Keratinocyte (primary cell): ENCODE results near the gene ACOXL. TPM values are rescaled to one million over a fixed set of nuclear protein-coding genes. Genes with fewer than 3 reads are reported as not detected.

Source experiments
- DNase-seq: peaks from one replicate; pipeline ENCODE4 v3.0.0-alpha.2; 2011; ENCODE audit warnings: low read depth, missing footprints, low spot score
- FAIRE-seq: peaks from 2 replicates; lab custom pipeline; 2011; peaks lifted over from hg19 to GRCh38; lab: Jason Lieb, UNC
- H2AFZ ChIP-seq: 2 replicates; pipeline ENCODE4 v1.6.0; 2012; ENCODE audit warnings: low read length, control low read depth, inconsistent platforms; ENCODE audit not compliant: control insufficient read depth
- H3K27ac ChIP-seq: 2 replicates; pipeline ENCODE4 v1.5.1; 2011; ENCODE audit warnings: low read length; ENCODE audit not compliant: control insufficient read depth, insufficient read depth
- H3K27me3 ChIP-seq: 3 replicates; pipeline ENCODE4 v1.6.0; 2011; ENCODE audit warnings: low read length; ENCODE audit not compliant: control insufficient read depth, insufficient read depth; ENCODE audit errors: extremely low read depth
- H3K36me3 ChIP-seq, 2 experiments: 2 replicates in 1 of 2; 3 replicates in 1 of 2; pipeline ENCODE4 v1.5.1; 2011; ENCODE audit warnings: low read length in 2 of 2, mild to moderate bottlenecking in 1 of 2; ENCODE audit not compliant: control insufficient read depth in 2 of 2, insufficient read depth in 2 of 2; ENCODE audit errors: extremely low read depth in 1 of 2
- H3K4me1 ChIP-seq: 3 replicates; pipeline ENCODE4 v1.5.1; 2011; ENCODE audit warnings: low read length; ENCODE audit not compliant: control insufficient read depth, insufficient read depth; ENCODE audit errors: extremely low read depth
- H3K4me2 ChIP-seq: 3 replicates; pipeline ENCODE4 v1.6.0; 2011; ENCODE audit warnings: low read depth, low read length; ENCODE audit not compliant: control insufficient read depth, insufficient read depth; ENCODE audit errors: extremely low read depth
- H3K4me3 ChIP-seq, 3 experiments: fragments of 200-600 bp in 1 of 3; sonication (generic) in 1 of 3; 2 replicates in 2 of 3; 3 replicates in 1 of 3; pipeline ENCODE4 v1.5.1; 2011 to 2016; ENCODE audit warnings: low read length in 3 of 3, mild to moderate bottlenecking in 3 of 3, control low read depth in 2 of 3, inconsistent platforms in 1 of 3, low read depth in 1 of 3, mixed read lengths in 1 of 3, mixed run types in 1 of 3, moderate library complexity in 1 of 3; ENCODE audit not compliant: control insufficient read depth in 2 of 3, insufficient read depth in 2 of 3; ENCODE audit errors: extremely low read depth in 1 of 3
- H3K79me2 ChIP-seq: 2 replicates; pipeline ENCODE4 v1.6.0; 2012; ENCODE audit warnings: low read length; ENCODE audit not compliant: control insufficient read depth, insufficient read depth
- H3K9ac ChIP-seq: 3 replicates; pipeline ENCODE4 v1.6.0; 2011; ENCODE audit warnings: low read length; ENCODE audit not compliant: control insufficient read depth, insufficient read depth; ENCODE audit errors: extremely low read depth
- H3K9me1 ChIP-seq: 3 replicates; pipeline ENCODE4 v1.6.0; 2011; ENCODE audit warnings: low read length; ENCODE audit not compliant: control insufficient read depth, insufficient read depth; ENCODE audit errors: extremely low read depth
- H3K9me3 ChIP-seq: 2 replicates; pipeline ENCODE4 v1.5.1; 2012; ENCODE audit warnings: low read depth, low read length; ENCODE audit not compliant: control insufficient read depth
- H4K20me1 ChIP-seq: 3 replicates; pipeline ENCODE4 v1.6.0; 2011; ENCODE audit warnings: low read length; ENCODE audit not compliant: control insufficient read depth, insufficient read depth; ENCODE audit errors: extremely low read depth
- CTCF ChIP-seq, 3 experiments: IDR thresholded peaks in 1 of 3; conservative IDR thresholded peaks in 1 of 3; optimal IDR thresholded peaks in 1 of 3; 2 replicates in 2 of 3; 3 replicates in 1 of 3; pipeline versions ENCODE3 to v1.5.1; 2011; ENCODE audit warnings: low read length in 3 of 3, mild to moderate bottlenecking in 3 of 3, moderate library complexity in 2 of 3, control low read depth in 1 of 3, inconsistent platforms in 1 of 3; ENCODE audit not compliant: insufficient read depth in 2 of 3; ENCODE audit errors: extremely low read depth in 1 of 3
- EZH2 ChIP-seq: IDR thresholded peaks from one replicate; pipeline ENCODE4 v1.6.1; 2012; ENCODE audit warnings: inconsistent platforms, mild to moderate bottlenecking, low read length, moderate library complexity
- dilution Hi-C: fragments of 300-500 bp; cut with MboI; formaldehyde crosslinking; loops from one replicate; pipeline ENCODE4 v1.7.0; 2020; ENCODE audit warnings: low sequenced_read_pairs; ENCODE audit not compliant: extremely low pct_ligation_motif_present
- polyA plus RNA-seq, 5 experiments: library from polyadenylated mRNA; depleted of rRNA in 3 of 5; stranded (reverse) in 3 of 5; stranded (forward) in 1 of 5; unstranded in 1 of 5; fragments of >200 nt; gene quantifications; 1 replicate in 1 of 5; 2 replicates in 3 of 5; 3 replicates in 1 of 5; pipeline versions ENCODE4 v1.2.1 to v1.2.3, GENCODE V29; 2011 to 2012; ENCODE audit warnings: missing spikeins in 2 of 5, low read depth in 1 of 5, low replicate concordance in 1 of 5

The ACOXL gene
- polyA plus RNA-seq, 1 donor (not counting 4 experiments of a cell fraction or from before 2014, with no cell fraction given) = 0.04 TPM

GRCh38 chr2:110702514-110703380 lies 29.6 kb upstream of the ACOXL start:
- H3K4me2 ChIP-seq = no peak overlapping the region
- H3K79me2 ChIP-seq = no peaks in the 10 kb centered on the region
- no peaks in the 10 kb centered on the region for H4K20me1 ChIP-seq
- H3K36me3 ChIP-seq = no peaks in the 10 kb centered on the region
- H2AFZ ChIP-seq = no peak overlapping the region
- H3K9me3 ChIP-seq = no peaks in the 10 kb centered on the region
- no peak for TF ChIP-seq CTCF (optimal IDR thresholded peaks at IDR 0.05 in 1 of 3, IDR thresholded peaks at IDR 0.05 in 1 of 3, conservative IDR thresholded peaks at IDR 0.05 in 1 of 3; ENCODE audit: extremely low read depth in 1 of 3, insufficient read depth in 2 of 3, low read length in 3 of 3)
- no peak for TF ChIP-seq EZH2
- no peak overlapping the region for H3K27ac ChIP-seq
- dilution Hi-C loops = no loop called here
- FAIRE-seq (no peak), DNase-seq (no peak)
- no peak overlapping the region for H3K4me3 ChIP-seq
- no peaks in the 10 kb centered on the region for H3K9me1 ChIP-seq
- no peaks in the 10 kb centered on the region for H3K4me1 ChIP-seq
- no peak overlapping the region for H3K9ac ChIP-seq
- peaks cover 9% of the 10 kb centered on the region for H3K27me3 ChIP-seq

GRCh38 chr2:110707386-110707965 lies 24.9 kb upstream of the ACOXL start:
- FAIRE-seq = no peak
- H3K4me1 ChIP-seq = no peaks in the 10 kb centered on the region

More at GRCh38 chr2:110707386-110707965, 24.9 kb upstream of the ACOXL start:
- Histone ChIP-seq H2AFZ (no peak overlapping the region), H3K9me3 (no peaks in the 10 kb centered on the region), H3K36me3 (no peaks in the 10 kb centered on the region), H3K27ac (no peak overlapping the region), H4K20me1 (no peaks in the 10 kb centered on the region), H3K9me1 (no peaks in the 10 kb centered on the region), H3K4me3 (no peak overlapping the region), H3K79me2 (no peaks in the 10 kb centered on the region), H3K4me2 (no peak overlapping the region), H3K27me3 (peaks cover 37% of the 10 kb centered on the region), H3K9ac (no peak overlapping the region)
- TF ChIP-seq EZH2 (no peak), CTCF (optimal IDR thresholded peaks at IDR 0.05 in 1 of 3, IDR thresholded peaks at IDR 0.05 in 1 of 3, conservative IDR thresholded peaks at IDR 0.05 in 1 of 3; ENCODE audit: extremely low read depth in 1 of 3, insufficient read depth in 2 of 3, low read length in 3 of 3) (no peak)
- DNase-seq = no peak
- dilution Hi-C loops = no loop called here
